Left ventricle myocardium inferior (tissue), 1 donor: ENCODE data around the gene SPINT3. TPM values are rescaled to one million over a fixed set of nuclear protein-coding genes. Genes with fewer than 3 reads are reported as not detected.

Experiments
- DNase-seq: peaks from one replicate; pipeline ENCODE4 v3.0.0-alpha.2; 2020
- H3K27ac ChIP-seq: fragments of 200-600 bp; replicated peaks from 2 replicates; pipeline ENCODE4 v1.8.0; 2021
- H3K27me3 ChIP-seq: fragments of 200-600 bp; 2 replicates; pipeline ENCODE4 v1.8.0; 2021; ENCODE audit warnings: low read depth
- H3K36me3 ChIP-seq: fragments of 200-600 bp; 2 replicates; pipeline ENCODE4 v1.8.0; 2021
- H3K4me1 ChIP-seq: fragments of 200-600 bp; 2 replicates; pipeline ENCODE4 v1.8.0; 2021
- H3K4me3 ChIP-seq: fragments of 200-600 bp; 2 replicates; pipeline ENCODE4 v1.8.0; 2021; ENCODE audit warnings: mild to moderate bottlenecking, moderate library complexity
- H3K9me3 ChIP-seq: fragments of 200-600 bp; replicated peaks from 2 replicates; pipeline ENCODE4 v1.8.0; 2021
- intact Hi-C: fragments of 100-400 bp; cut with micrococcal nuclease; formaldehyde crosslinking; loops from one replicate; pipeline ENCODE4 v1.11.0; 2022
- long read RNA-seq: library from polyadenylated mRNA; unstranded; transcript quantifications from one replicate; pipeline ENCODE4 v2.0.0, GENCODE V29; 2021
- total RNA-seq: library from RNA; stranded (reverse); fragmentation: NEBNext Ultra II Directional; extraction: Animal tissue kit (Norgen Biotek cat#: 25700); gene quantifications from one replicate; pipeline ENCODE4 v1.2.1, GENCODE V29; 2021
- TF ChIP-seq, protein P1 (sequence below): fragments of 200-600 bp; IDR thresholded peaks from 2 replicates; pipeline ENCODE4 v1.8.0; 2021; ENCODE audit warnings: antibody characterized with exemption, mild to moderate bottlenecking, borderline replicate concordance
- donor health status: DM: no; HTN: yes; CAD: no; lungs with severe emphysema.

The SPINT3 gene, protein sequence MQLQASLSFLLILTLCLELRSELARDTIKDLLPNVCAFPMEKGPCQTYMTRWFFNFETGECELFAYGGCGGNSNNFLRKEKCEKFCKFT
- not detected for total RNA-seq
- long read RNA-seq: 0 reads

DNA sequence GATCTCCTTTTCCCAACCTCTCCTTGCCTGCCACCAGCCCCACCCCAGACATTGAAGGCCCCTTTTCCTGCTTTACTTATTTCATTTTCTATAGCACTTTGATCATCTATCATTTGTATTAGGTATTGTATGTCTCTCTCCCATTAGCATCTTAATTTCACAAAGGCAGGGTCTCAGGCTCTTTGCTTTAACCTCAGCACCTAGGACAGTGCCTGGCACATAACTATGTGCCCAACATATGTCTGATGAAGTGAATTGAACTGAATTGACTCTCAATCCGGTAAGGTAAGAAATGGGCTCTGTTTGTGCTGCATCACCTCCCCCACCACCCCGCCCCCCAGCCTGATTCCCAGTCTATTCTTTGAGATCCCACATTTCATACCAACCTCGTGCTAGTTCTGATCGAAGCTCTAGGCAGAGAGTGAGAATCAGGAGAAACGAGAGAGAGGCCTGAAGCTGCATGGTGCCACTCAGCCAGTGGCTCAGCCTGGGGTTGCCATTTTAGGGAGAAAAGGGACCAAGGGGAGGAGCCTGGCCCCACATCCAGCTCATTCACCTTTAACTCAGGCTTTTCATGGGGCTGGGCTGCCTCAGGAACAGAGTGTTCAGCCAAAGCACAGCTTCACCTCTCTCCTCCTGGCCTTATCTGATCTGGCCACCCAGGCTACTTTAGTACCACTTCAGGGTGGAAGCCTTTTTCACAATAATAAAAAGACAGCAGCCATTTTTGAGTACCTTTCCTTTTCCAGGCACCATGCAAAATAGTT is at the start of gene SPINT3:
Gene SPINT3, minus strand, starts transcription at position 476 of the 767 bp plus-strand sequence. Its CDS starts 14 bp downstream, at position 462.
- TF ChIP-seq, protein P1, sequence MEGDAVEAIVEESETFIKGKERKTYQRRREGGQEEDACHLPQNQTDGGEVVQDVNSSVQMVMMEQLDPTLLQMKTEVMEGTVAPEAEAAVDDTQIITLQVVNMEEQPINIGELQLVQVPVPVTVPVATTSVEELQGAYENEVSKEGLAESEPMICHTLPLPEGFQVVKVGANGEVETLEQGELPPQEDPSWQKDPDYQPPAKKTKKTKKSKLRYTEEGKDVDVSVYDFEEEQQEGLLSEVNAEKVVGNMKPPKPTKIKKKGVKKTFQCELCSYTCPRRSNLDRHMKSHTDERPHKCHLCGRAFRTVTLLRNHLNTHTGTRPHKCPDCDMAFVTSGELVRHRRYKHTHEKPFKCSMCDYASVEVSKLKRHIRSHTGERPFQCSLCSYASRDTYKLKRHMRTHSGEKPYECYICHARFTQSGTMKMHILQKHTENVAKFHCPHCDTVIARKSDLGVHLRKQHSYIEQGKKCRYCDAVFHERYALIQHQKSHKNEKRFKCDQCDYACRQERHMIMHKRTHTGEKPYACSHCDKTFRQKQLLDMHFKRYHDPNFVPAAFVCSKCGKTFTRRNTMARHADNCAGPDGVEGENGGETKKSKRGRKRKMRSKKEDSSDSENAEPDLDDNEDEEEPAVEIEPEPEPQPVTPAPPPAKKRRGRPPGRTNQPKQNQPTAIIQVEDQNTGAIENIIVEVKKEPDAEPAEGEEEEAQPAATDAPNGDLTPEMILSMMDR: no peak
- Histone ChIP-seq H3K36me3 (no peaks in the 10 kb centered on the region), H3K27me3 (peaks cover 53% of the 10 kb centered on the region), H3K4me1 (no peaks in the 10 kb centered on the region), H3K9me3 (no peaks in the 10 kb centered on the region), H3K4me3 (no peak within 1 kb of the TSS), H3K27ac (no peak within 1 kb of the TSS)
- intact Hi-C loops: no loop called here
- no peak for DNase-seq

DNA sequence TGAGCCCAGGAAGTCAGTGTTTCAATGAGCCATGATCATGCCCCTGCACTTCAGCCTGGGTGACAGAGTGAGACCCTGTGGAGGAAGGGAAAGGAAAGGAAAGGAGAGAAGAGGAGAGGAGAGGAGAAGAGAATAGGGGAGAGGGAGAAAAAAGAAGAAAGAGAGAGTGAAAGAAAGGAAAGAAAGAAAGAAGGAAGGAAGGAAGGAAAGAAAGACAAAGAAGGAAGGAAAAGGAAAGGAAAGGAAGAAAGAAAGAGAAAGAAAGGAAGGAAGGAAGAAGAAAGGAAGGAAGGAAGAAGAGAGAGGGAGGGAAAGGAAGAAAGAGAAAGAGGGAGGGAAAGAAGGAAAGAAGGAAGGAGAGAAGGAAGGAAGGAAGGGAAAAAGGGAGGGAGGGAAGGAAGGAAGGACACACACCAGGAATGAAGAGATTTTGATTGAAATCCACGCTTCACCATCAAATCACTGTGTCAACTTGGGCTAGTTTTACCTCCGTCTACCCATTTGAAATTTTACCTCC is 49.4 kb upstream of the SPINT3 start:
- H3K27ac ChIP-seq: no peak overlapping the region
- no peaks in the 10 kb centered on the region for H3K36me3 ChIP-seq
- H3K4me1 ChIP-seq: no peaks in the 10 kb centered on the region
- peaks cover 53% of the 10 kb centered on the region for H3K27me3 ChIP-seq
- DNase-seq: no peak
- no peaks in the 10 kb centered on the region for H3K9me3 ChIP-seq
- no peak overlapping the region for H3K4me3 ChIP-seq
- TF ChIP-seq, protein P1: no peak
- intact Hi-C loops: no loop called here

DNA sequence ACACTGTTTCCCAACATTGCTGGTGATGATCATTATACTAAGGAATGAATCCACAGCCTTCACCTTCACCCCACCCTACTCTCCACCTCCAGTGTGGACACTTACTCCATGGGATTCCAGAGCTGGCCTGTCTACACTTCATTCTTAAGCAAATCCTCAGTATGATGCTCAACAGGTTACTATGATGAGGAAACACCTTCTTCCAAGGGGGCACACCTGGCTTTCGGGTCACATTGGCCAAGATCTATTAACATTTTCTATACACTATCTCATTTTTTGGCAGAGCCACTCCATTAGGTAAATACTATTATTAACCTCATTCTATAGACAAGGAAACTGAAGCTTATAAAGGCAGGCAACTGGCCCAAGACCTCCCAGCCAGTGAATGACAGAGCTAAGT is 39.8 kb upstream of the SPINT3 start:
- Histone ChIP-seq H3K4me1 (no peaks in the 10 kb centered on the region), H3K27ac (no peak overlapping the region), H3K4me3 (no peak overlapping the region), H3K9me3 (peaks cover 6% of the 10 kb centered on the region), H3K36me3 (no peaks in the 10 kb centered on the region), H3K27me3 (peaks cover 34% of the 10 kb centered on the region)
- TF ChIP-seq, protein P1: no peak
- intact Hi-C loops: no loop called here
- DNase-seq: no peak

DNA sequence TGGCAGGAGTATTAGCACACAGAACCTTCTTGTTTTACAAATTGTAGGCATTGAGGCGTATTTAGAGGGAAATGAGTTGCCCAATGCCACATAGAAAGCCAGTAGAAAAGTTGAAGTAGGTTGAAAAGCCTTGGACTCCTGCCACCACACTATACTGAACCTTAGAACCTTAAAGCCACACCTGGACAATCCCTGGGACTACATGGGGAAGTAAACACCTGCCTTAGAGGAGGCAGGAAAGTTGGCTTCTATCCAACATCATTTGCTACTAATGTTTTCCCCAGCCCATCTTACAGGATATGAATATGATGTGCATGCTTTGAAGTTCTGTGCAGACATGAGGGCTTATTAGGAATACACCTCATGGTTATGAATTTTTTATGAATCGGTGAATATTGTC is 37.0 kb upstream of the SPINT3 start:
- intact Hi-C loops: no loop called here

DNA sequence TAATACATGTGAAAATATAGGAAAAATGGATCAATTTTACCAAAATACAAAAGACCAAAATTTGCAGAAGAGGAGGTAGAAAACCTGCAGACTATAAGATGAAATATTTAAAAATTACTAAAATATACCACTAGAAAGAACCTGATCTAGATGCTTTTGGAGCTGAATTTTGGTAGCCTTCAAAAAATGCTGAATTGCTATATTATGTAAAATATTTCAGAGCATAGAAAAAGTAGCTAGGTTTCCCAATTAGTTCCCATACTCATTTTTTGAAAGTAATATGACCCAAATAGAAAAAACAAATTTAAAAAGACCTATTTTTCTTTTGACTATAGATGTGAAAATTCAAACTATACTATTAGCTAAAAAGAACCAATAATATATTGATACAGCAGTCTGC is 35.3 kb upstream of the SPINT3 start:
- intact Hi-C loops: no loop called here
- H3K27me3 ChIP-seq: peaks cover 49% of the 10 kb centered on the region
- TF ChIP-seq, protein P1: no peak

More for the DNA sequence above, 37.0 kb upstream of the SPINT3 start:
- DNase-seq: no peak
- Histone ChIP-seq H3K9me3 (peaks cover 6% of the 10 kb centered on the region), H3K36me3 (no peaks in the 10 kb centered on the region), H3K4me3 (no peak overlapping the region), H3K27ac (no peak overlapping the region), H3K27me3 (peaks cover 34% of the 10 kb centered on the region), H3K4me1 (no peaks in the 10 kb centered on the region)
- TF ChIP-seq, protein P1: no peak

More for the DNA sequence above, 35.3 kb upstream of the SPINT3 start:
- no peak for DNase-seq
- H3K9me3 ChIP-seq: peaks cover 6% of the 10 kb centered on the region
- H3K4me3 ChIP-seq: no peak overlapping the region
- no peaks in the 10 kb centered on the region for H3K36me3 ChIP-seq
- no peaks in the 10 kb centered on the region for H3K4me1 ChIP-seq
- H3K27ac ChIP-seq: no peak overlapping the region
